HG02759 (cell line): ENCODE results near the gene CD244.
"Not testable (repeated sequence)": the region's sequence is repeated elsewhere in the genome, so short reads cannot be mapped to it uniquely, and the experiment has no call there.

ENCODE experiments used
- ATAC-seq: cut with Tn5 transposase; IDR thresholded peaks from one replicate; pipeline ENCODE4 v1.9.1; 2021; ENCODE audit warnings: mild to moderate bottlenecking, moderate library complexity; ENCODE audit not compliant: unreplicated experiment

CD244 gene

GRCh38 chr1:160789051-160789701, 73.5 kb downstream of the CD244 start:
- no peak for ATAC-seq

GRCh38 chr1:160782988-160783765, 79.5 kb downstream of the CD244 start:
- ATAC-seq, result not testable (repeated sequence)

- peak; percentile 82 for ATAC-seq
Observed at GRCh38 chr1:160781914-160782689, 80.6 kb downstream of the CD244 start.

DNA sequence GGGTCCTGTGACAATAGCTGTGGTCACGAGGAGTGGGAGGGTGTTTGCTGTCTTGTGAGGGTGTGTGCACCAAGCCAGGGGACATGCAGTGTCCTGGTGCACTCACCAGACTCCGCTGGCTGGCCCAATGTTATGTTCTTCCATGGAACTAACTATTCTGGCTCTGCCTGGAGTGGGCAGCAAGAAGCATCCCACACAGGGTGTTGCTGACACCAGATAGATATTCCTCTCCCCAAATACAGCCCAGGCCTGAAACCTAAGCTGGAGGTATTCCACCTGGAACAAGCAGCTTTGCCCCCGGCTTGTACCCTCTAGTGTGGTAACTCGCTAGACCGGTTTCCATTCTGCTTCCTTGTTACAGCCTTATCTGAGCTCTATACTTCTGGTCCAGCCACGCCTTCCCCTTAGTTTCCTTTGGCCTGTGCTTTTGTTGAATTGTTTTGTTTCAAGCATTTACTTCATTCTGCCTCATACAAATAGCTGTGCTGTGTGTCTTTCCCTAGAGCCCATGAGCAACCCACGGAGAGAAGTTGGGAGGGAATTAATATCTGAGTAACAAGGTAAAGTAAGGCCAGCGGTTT, 81.4 kb downstream of the CD244 start:
- no peak for ATAC-seq

GRCh38 chr1:160780398-160780755, 82.3 kb downstream of the CD244 start:
- ATAC-seq, result no peak
